Measurements from ENCODE around the gene ACBD6. TPM values are rescaled to one million over a fixed set of nuclear protein-coding genes. Genes with fewer than 3 reads are reported as not detected.

ACBD6 gene
- total RNA-seq, 1 experiment from 2014 or later: 48.5 TPM

DNA sequence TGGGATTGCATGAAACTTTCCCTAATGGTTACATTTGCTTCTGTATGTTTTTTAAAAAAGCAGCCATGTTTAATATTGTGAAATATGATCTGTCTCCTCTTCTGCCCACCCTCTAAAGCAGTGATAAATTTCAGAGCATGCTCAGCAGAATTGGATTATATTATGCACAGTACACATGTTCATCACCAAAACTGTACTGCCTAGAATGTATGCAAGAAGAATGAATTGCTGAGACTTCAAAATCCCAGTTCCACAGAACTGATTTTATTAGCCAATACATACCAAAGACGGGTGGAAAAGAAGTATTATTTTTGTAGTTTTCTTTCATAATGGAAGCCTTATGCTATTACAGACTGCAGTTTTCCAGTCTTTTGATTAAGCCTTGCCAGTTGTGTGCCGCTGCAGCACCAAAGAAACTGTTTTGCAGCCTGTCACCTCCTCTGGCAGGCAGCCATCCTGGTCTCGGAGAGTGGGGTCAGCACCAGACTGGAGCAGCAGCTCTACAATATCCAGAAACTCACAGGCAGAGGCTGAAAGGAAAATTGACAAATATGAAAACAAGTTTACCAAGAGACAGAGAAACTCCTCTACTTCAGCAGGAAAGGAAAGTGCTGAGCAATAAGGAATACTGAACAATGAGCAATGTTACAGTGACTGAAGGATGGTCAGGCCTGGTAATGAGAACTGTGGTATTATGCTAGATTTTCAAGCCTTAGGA lies 214.2 kb downstream of the ACBD6 start:
- in situ Hi-C loops (cut with HindIII; ENCODE audit: low pct_unique_long_range_greater_than_20kb, low sequenced_read_pairs): no loop called here
- no peaks in the 10 kb centered on the region for H3K27me3 ChIP-seq (ENCODE audit: control insufficient read depth, insufficient read depth, low read length)
- H3K27ac ChIP-seq (ENCODE audit: low read length): no peak overlapping the region
- ATAC-seq: no peak
- no peaks in the 10 kb centered on the region for H3K9me3 ChIP-seq (ENCODE audit: control insufficient read depth, insufficient read depth, low read depth, low read length)
- no TSS peak for BruUV-seq (replicated peaks)
- DNase-seq (ENCODE audit: low read depth, low spot score): no peak
- CTCF ChIA-PET: no interaction called here
- peaks cover 3% of the 10 kb centered on the region; the same call in 1 of the 2 replicates for H3K36me3 ChIP-seq (ENCODE audit: control insufficient read depth, insufficient read depth, low read length)
- intact Hi-C loops (cut with micrococcal nuclease; ENCODE audit: unreplicated experiment): no loop called here
- no peak overlapping the region for H3K4me3 ChIP-seq (ENCODE audit: low read depth in 2 of 2, low read length in 2 of 2)
- no peaks in the 10 kb centered on the region for H3K4me1 ChIP-seq (ENCODE audit: control insufficient read depth, insufficient read depth, low read length)
- POLR2A ChIA-PET: no interaction called here
- TF ChIP-seq TCF7L2 (IDR thresholded peaks at IDR 0.05; ENCODE audit: low read depth, low read length) (no peak), SIN3A (IDR thresholded peaks at IDR 0.05; ENCODE audit: borderline replicate concordance, insufficient read depth, low read depth, low read length) (no peak), POLR2AphosphoS5 (IDR thresholded peaks at IDR 0.05; ENCODE audit: low read depth, low read length) (no peak)
- TF ChIP-seq, protein P1, sequence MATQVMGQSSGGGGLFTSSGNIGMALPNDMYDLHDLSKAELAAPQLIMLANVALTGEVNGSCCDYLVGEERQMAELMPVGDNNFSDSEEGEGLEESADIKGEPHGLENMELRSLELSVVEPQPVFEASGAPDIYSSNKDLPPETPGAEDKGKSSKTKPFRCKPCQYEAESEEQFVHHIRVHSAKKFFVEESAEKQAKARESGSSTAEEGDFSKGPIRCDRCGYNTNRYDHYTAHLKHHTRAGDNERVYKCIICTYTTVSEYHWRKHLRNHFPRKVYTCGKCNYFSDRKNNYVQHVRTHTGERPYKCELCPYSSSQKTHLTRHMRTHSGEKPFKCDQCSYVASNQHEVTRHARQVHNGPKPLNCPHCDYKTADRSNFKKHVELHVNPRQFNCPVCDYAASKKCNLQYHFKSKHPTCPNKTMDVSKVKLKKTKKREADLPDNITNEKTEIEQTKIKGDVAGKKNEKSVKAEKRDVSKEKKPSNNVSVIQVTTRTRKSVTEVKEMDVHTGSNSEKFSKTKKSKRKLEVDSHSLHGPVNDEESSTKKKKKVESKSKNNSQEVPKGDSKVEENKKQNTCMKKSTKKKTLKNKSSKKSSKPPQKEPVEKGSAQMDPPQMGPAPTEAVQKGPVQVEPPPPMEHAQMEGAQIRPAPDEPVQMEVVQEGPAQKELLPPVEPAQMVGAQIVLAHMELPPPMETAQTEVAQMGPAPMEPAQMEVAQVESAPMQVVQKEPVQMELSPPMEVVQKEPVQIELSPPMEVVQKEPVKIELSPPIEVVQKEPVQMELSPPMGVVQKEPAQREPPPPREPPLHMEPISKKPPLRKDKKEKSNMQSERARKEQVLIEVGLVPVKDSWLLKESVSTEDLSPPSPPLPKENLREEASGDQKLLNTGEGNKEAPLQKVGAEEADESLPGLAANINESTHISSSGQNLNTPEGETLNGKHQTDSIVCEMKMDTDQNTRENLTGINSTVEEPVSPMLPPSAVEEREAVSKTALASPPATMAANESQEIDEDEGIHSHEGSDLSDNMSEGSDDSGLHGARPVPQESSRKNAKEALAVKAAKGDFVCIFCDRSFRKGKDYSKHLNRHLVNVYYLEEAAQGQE (IDR thresholded peaks at IDR 0.05; ENCODE audit: insufficient read depth in 1 of 2, low read depth in 2 of 2, low read length in 1 of 2): no peak
- TF ChIP-seq, protein P2, sequence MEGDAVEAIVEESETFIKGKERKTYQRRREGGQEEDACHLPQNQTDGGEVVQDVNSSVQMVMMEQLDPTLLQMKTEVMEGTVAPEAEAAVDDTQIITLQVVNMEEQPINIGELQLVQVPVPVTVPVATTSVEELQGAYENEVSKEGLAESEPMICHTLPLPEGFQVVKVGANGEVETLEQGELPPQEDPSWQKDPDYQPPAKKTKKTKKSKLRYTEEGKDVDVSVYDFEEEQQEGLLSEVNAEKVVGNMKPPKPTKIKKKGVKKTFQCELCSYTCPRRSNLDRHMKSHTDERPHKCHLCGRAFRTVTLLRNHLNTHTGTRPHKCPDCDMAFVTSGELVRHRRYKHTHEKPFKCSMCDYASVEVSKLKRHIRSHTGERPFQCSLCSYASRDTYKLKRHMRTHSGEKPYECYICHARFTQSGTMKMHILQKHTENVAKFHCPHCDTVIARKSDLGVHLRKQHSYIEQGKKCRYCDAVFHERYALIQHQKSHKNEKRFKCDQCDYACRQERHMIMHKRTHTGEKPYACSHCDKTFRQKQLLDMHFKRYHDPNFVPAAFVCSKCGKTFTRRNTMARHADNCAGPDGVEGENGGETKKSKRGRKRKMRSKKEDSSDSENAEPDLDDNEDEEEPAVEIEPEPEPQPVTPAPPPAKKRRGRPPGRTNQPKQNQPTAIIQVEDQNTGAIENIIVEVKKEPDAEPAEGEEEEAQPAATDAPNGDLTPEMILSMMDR (IDR thresholded peaks at IDR 0.05): no peak

DNA sequence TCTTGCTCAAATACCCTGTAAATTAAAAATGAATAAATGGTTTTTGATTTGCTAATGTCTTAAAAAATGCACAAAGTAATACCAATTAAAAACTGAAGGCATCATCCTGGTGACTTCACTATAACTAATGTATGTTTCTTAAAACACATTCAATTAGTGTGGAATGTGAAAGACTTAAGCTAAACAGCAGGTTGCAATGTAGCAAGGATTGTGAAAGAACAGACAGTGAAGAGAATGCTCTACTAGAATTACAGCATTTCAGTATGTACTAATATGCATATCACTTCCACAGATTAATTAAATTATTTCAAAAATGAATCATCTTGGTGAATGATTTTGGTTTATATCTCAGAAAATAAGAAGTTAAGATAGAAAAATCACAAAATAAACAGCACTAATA lies 216.0 kb downstream of the ACBD6 start:
- POLR2A ChIA-PET: interaction anchor here (0.6 kb wide), 1 partner anchor 230 kb away, joined by 13 read pairs; no protein-coding TSS in a partner anchor
- DNase-seq (ENCODE audit: low read depth, low spot score): no peak
- no TSS peak for BruUV-seq (replicated peaks)
- Histone ChIP-seq H3K27ac (ENCODE audit: low read length) (no peak overlapping the region), H3K4me3 (ENCODE audit: low read depth in 2 of 2, low read length in 2 of 2) (no peak overlapping the region), H3K4me1 (ENCODE audit: control insufficient read depth, insufficient read depth, low read length) (no peaks in the 10 kb centered on the region), H3K36me3 (ENCODE audit: control insufficient read depth, insufficient read depth, low read length) (peaks cover 3% of the 10 kb centered on the region; the same call in 1 of the 2 replicates), H3K27me3 (ENCODE audit: control insufficient read depth, insufficient read depth, low read length) (no peaks in the 10 kb centered on the region), H3K9me3 (ENCODE audit: control insufficient read depth, insufficient read depth, low read depth, low read length) (no peaks in the 10 kb centered on the region)
- ATAC-seq: no peak
- in situ Hi-C loops (cut with HindIII; ENCODE audit: low pct_unique_long_range_greater_than_20kb, low sequenced_read_pairs) (no loop called here), intact Hi-C loops (cut with micrococcal nuclease; ENCODE audit: unreplicated experiment) (no loop called here)
- TF ChIP-seq TCF7L2 (IDR thresholded peaks at IDR 0.05; ENCODE audit: low read depth, low read length): no peak
- CTCF ChIA-PET: no interaction called here

DNA sequence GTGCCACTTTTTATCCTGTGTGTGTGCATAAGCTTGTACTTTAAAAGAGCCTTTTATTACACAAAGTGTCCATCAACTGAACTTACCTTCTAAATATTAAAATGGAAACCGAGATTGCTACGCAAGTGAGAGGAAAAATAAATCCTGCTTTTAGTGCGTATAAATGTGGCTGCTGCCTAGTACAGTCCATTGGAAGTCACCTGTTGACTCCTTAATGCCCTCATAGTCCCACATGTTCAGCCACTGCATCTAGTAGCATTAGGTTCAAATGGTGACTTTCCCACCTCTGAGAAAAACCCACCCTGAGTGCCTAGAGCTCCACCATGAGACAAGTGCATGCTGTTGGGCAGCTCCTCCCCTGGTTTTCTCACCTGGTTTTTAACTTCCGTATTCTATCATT lies 219.3 kb downstream of the ACBD6 start:
- H3K4me3 ChIP-seq (ENCODE audit: low read depth in 2 of 2, low read length in 2 of 2): no peak overlapping the region
- ChIA-PET POLR2A (interaction anchor here (0.6 kb wide), 1 partner anchor 723 kb away, joined by 3 read pairs; no protein-coding TSS in a partner anchor), CTCF (no interaction called here)
- ATAC-seq (no peak), DNase-seq (ENCODE audit: low read depth, low spot score) (no peak)
- H3K36me3 ChIP-seq (ENCODE audit: control insufficient read depth, insufficient read depth, low read length): peaks cover 3% of the 10 kb centered on the region; the same call in 1 of the 2 replicates
- in situ Hi-C loops (cut with HindIII; ENCODE audit: low pct_unique_long_range_greater_than_20kb, low sequenced_read_pairs) (no loop called here), intact Hi-C loops (cut with micrococcal nuclease; ENCODE audit: unreplicated experiment) (no loop called here)
- no peaks in the 10 kb centered on the region for H3K27me3 ChIP-seq (ENCODE audit: control insufficient read depth, insufficient read depth, low read length)
- H3K27ac ChIP-seq (ENCODE audit: low read length): no peak overlapping the region
- no peaks in the 10 kb centered on the region for H3K9me3 ChIP-seq (ENCODE audit: control insufficient read depth, insufficient read depth, low read depth, low read length)
- H3K4me1 ChIP-seq (ENCODE audit: control insufficient read depth, insufficient read depth, low read length): no peaks in the 10 kb centered on the region
- TF ChIP-seq, protein P1 (IDR thresholded peaks at IDR 0.05; ENCODE audit: insufficient read depth in 1 of 2, low read depth in 2 of 2, low read length in 1 of 2): no peak
- no peak for TF ChIP-seq SIN3A (IDR thresholded peaks at IDR 0.05; ENCODE audit: borderline replicate concordance, insufficient read depth, low read depth, low read length)
- no peak for TF ChIP-seq POLR2AphosphoS5 (IDR thresholded peaks at IDR 0.05; ENCODE audit: low read depth, low read length)
- no peak for TF ChIP-seq TCF7L2 (IDR thresholded peaks at IDR 0.05; ENCODE audit: low read depth, low read length)
- TF ChIP-seq, protein P2 (IDR thresholded peaks at IDR 0.05): no peak
- no TSS peak for BruUV-seq (replicated peaks)

Data from Panc1 (cell line).